H1 (cell line): Measurements from ENCODE around the gene CDCA7. TPM values are rescaled to one million over a fixed set of nuclear protein-coding genes. Genes with fewer than 3 reads are reported as not detected.

Experiments used
- CTCF ChIA-PET: fragments of 300-600 bp; sonication (Branson Sonifier 250); formaldehyde crosslinking; loops from one replicate; lab custom pipeline; 2021; ENCODE audit not compliant: partially characterized antibody; lab: Charles Lee
- POLR2A ChIA-PET: fragments of 300-600 bp; sonication (Branson Sonifier 250); formaldehyde crosslinking; loops from one replicate; lab custom pipeline; 2021; ENCODE audit warnings: inconsistent platforms; ENCODE audit not compliant: partially characterized antibody; lab: Charles Lee
- DNase-seq, 2 experiments: peaks; one replicate each; pipeline versions ENCODE4 v3.0.0 to v3.0.0-alpha.2; 2010 to 2022; ENCODE audit warnings: low spot score in 2 of 2, low read depth in 1 of 2, mixed read lengths in 1 of 2
- FAIRE-seq: peaks from 2 replicates; lab custom pipeline; 2011; peaks lifted over from hg19 to GRCh38; lab: Jason Lieb, UNC
- H2AFZ ChIP-seq: 2 replicates; pipeline ENCODE4 v1.8.1; 2012; ENCODE audit warnings: low read length, inconsistent platforms
- H2AK5ac ChIP-seq: 2 replicates; pipeline ENCODE4 v1.6.1; 2013; ENCODE audit warnings: low read depth, low read length
- H2BK120ac ChIP-seq: replicated peaks from 2 replicates; pipeline ENCODE3; 2013; ENCODE audit warnings: low read depth, low read length, inconsistent platforms
- H2BK12ac ChIP-seq: 2 replicates; pipeline ENCODE4 v1.6.1; 2013; ENCODE audit warnings: low read depth, low read length
- H2BK15ac ChIP-seq: 2 replicates; pipeline ENCODE4 v1.6.1; 2013; ENCODE audit warnings: low read length
- H2BK20ac ChIP-seq: 2 replicates; pipeline ENCODE4 v1.6.1; 2013; ENCODE audit warnings: low read length
- H2BK5ac ChIP-seq: 2 replicates; pipeline ENCODE4 v1.6.1; 2013; ENCODE audit warnings: low read depth, low read length
- H3K14ac ChIP-seq: 2 replicates; pipeline ENCODE4 v1.6.1; 2013; ENCODE audit warnings: inconsistent platforms; ENCODE audit not compliant: insufficient read length
- H3K18ac ChIP-seq: 2 replicates; pipeline ENCODE4 v1.6.1; 2013; ENCODE audit warnings: low read length; ENCODE audit errors: extremely low read depth
- H3K23ac ChIP-seq: 2 replicates; pipeline ENCODE4 v1.6.1; 2013; ENCODE audit warnings: inconsistent platforms; ENCODE audit not compliant: insufficient read length
- H3K23me2 ChIP-seq: 2 replicates; pipeline ENCODE4 v1.6.1; 2013; ENCODE audit warnings: low read depth, low read length
- H3K27ac ChIP-seq: 2 replicates; pipeline ENCODE4 v1.6.1; 2011; ENCODE audit warnings: low read depth, low read length, inconsistent platforms
- H3K27me3 ChIP-seq, 4 experiments: replicated peaks in 1 of 4; 1 replicate in 1 of 4; 2 replicates in 3 of 4; pipeline versions ENCODE4 v1.6.1 to v1.8.1; 2011 to 2013; ENCODE audit warnings: low read length in 3 of 4, mild to moderate bottlenecking in 3 of 4, inconsistent platforms in 2 of 4, mixed read lengths in 2 of 4, moderate library complexity in 1 of 4; ENCODE audit not compliant: control insufficient read depth in 3 of 4, insufficient read depth in 3 of 4; ENCODE audit errors: extremely low read depth in 1 of 4
- H3K36me3 ChIP-seq, 4 experiments: 2 replicates each; pipeline versions ENCODE4 v1.6.1 to v1.8.1; 2011 to 2013; ENCODE audit warnings: mild to moderate bottlenecking in 4 of 4, low read length in 3 of 4, moderate library complexity in 2 of 4, control low read depth in 1 of 4, inconsistent platforms in 1 of 4; ENCODE audit not compliant: insufficient read depth in 4 of 4, control insufficient read depth in 2 of 4
- H3K4ac ChIP-seq: replicated peaks from 2 replicates; pipeline ENCODE3; 2013; ENCODE audit warnings: low read length, low read depth, mixed read lengths, inconsistent platforms; ENCODE audit not compliant: insufficient read length
- H3K4me1 ChIP-seq, 4 experiments: replicated peaks in 1 of 4; 1 replicate in 1 of 4; 2 replicates in 3 of 4; pipeline versions ENCODE4 v1.6.1 to v1.8.1; 2011 to 2013; ENCODE audit warnings: low read length in 3 of 4, inconsistent platforms in 2 of 4, mixed read lengths in 1 of 4; ENCODE audit not compliant: insufficient read depth in 4 of 4, control insufficient read depth in 3 of 4
- H3K4me2 ChIP-seq, 2 experiments: 2 replicates each; pipeline versions ENCODE4 v1.6.1 to v1.8.1; 2011 to 2013; ENCODE audit warnings: low read depth in 2 of 2, low read length in 2 of 2, control low read depth in 1 of 2, inconsistent platforms in 1 of 2, mild to moderate bottlenecking in 1 of 2; ENCODE audit not compliant: insufficient read depth in 1 of 2
- H3K4me3 ChIP-seq, 4 experiments: fragments of 200-600, 300-600 bp in 1 of 4; sonication (generic), shearing (Covaris generic), sonication (Bioruptor Twin) in 1 of 4; 2 replicates each; pipeline versions ENCODE4 v1.5.1 to v1.8.1; 2011 to 2016; ENCODE audit warnings: low read length in 4 of 4, low read depth in 3 of 4, control low read depth in 2 of 4, inconsistent platforms in 2 of 4, mild to moderate bottlenecking in 2 of 4, mixed read lengths in 1 of 4, moderate library complexity in 1 of 4; ENCODE audit not compliant: insufficient read depth in 2 of 4; ENCODE audit errors: extremely low read depth in 1 of 4
- H3K56ac ChIP-seq: replicated peaks from 2 replicates; pipeline ENCODE3; 2013; ENCODE audit warnings: low read depth, mild to moderate bottlenecking, mixed read lengths, low read length, inconsistent platforms; ENCODE audit not compliant: insufficient read length
- H3K79me1 ChIP-seq: 2 replicates; pipeline ENCODE4 v1.6.1; 2013; ENCODE audit warnings: low read depth, low read length, control low read depth
- H3K79me2 ChIP-seq, 2 experiments: 2 replicates each; pipeline versions ENCODE4 v1.6.1 to v1.8.1; 2012 to 2013; ENCODE audit warnings: low read length in 2 of 2, mild to moderate bottlenecking in 2 of 2, inconsistent platforms in 1 of 2; ENCODE audit not compliant: insufficient read depth in 2 of 2, control insufficient read depth in 1 of 2
- H3K9ac ChIP-seq, 4 experiments: replicated peaks in 1 of 4; 1 replicate in 1 of 4; 2 replicates in 3 of 4; pipeline versions ENCODE4 v1.6.1 to v1.8.1; 2011 to 2013; ENCODE audit warnings: low read depth in 3 of 4, low read length in 3 of 4, control low read depth in 2 of 4, mild to moderate bottlenecking in 2 of 4, moderate library complexity in 2 of 4, inconsistent platforms in 1 of 4; ENCODE audit errors: extremely low read depth in 1 of 4
- H3K9me3 ChIP-seq, 2 experiments: 2 replicates each; pipeline versions ENCODE4 v1.6.1 to v1.8.1; 2012 to 2013; ENCODE audit warnings: mild to moderate bottlenecking in 2 of 2, moderate library complexity in 2 of 2, control low read depth in 1 of 2, inconsistent platforms in 1 of 2, low read depth in 1 of 2, low read length in 1 of 2, mixed read lengths in 1 of 2; ENCODE audit not compliant: insufficient read depth in 2 of 2
- H4K20me1 ChIP-seq, 2 experiments: replicated peaks in 1 of 2; 2 replicates each; pipeline versions ENCODE3 to v1.8.1; 2011 to 2013; ENCODE audit warnings: inconsistent platforms in 2 of 2, low read length in 2 of 2, mild to moderate bottlenecking in 1 of 2; ENCODE audit not compliant: insufficient read depth in 2 of 2, control insufficient read depth in 1 of 2
- H4K5ac ChIP-seq: 2 replicates; pipeline ENCODE4 v1.6.1; 2013; ENCODE audit warnings: low read length, low read depth, mixed read lengths, inconsistent platforms; ENCODE audit not compliant: insufficient read length
- H4K8ac ChIP-seq: 2 replicates; pipeline ENCODE4 v1.8.0; 2013; ENCODE audit warnings: mild to moderate bottlenecking, moderate library complexity, low read length, inconsistent platforms; ENCODE audit not compliant: insufficient read depth; ENCODE audit errors: extremely low read depth
- H4K91ac ChIP-seq: replicated peaks from 2 replicates; pipeline ENCODE3; 2013; ENCODE audit warnings: low read length, mixed read lengths, inconsistent platforms; ENCODE audit not compliant: insufficient read length
- ASH2L ChIP-seq: fragments of 200-600, 300-600 bp; sonication (generic); IDR thresholded peaks from one replicate; pipeline ENCODE4 v1.7.1; 2017; ENCODE audit warnings: low read length
- BACH1 ChIP-seq: IDR thresholded peaks from 2 replicates; pipeline ENCODE4 v1.6.1; 2012; ENCODE audit warnings: low read length, improper control_type of control experiment
- EP300 ChIP-seq, 2 experiments: IDR thresholded peaks; 1 replicate in 1 of 2; 2 replicates in 1 of 2; pipeline ENCODE4 v1.6.1; 2011 to 2012; ENCODE audit warnings: low read depth in 2 of 2, low read length in 2 of 2, mild to moderate bottlenecking in 2 of 2, borderline replicate concordance in 1 of 2, inconsistent platforms in 1 of 2, moderate library complexity in 1 of 2
- FOSL1 ChIP-seq: IDR thresholded peaks from 2 replicates; pipeline ENCODE4 v1.6.1; 2011; ENCODE audit warnings: mild to moderate bottlenecking, low read depth, low read length, moderate library complexity; ENCODE audit not compliant: insufficient read depth
- SAP30 ChIP-seq: fragments of 300-600 bp; sonication (generic); IDR thresholded peaks from 2 replicates; pipeline ENCODE4 v1.7.1; 2012; ENCODE audit warnings: low read length, moderate library complexity, mild to moderate bottlenecking, inconsistent platforms; ENCODE audit not compliant: insufficient read depth, insufficient replicate concordance
- SP1 ChIP-seq: IDR thresholded peaks from 2 replicates; pipeline ENCODE4 v1.6.1; 2011; ENCODE audit warnings: low read depth, low read length
- SP4 ChIP-seq: IDR thresholded peaks from 2 replicates; pipeline ENCODE4 v1.6.1; 2012; ENCODE audit warnings: low read length, inconsistent platforms
- WGBS, 2 experiments: shearing (Covaris generic) in 1 of 2; methylation state at CpG; one replicate each; pipeline versions ENCODE4 v1.1.6 to v1.1.7; 2013 to 2015; ENCODE audit warnings: low lambda C conversion rate in 2 of 2, mixed read lengths in 2 of 2, inconsistent platforms in 1 of 2, low coverage in 1 of 2, missing lambda C conversion rate in 1 of 2; ENCODE audit not compliant: insufficient replicate concordance in 2 of 2, insufficient coverage in 1 of 2, insufficient read length in 1 of 2; ENCODE audit errors: extremely low coverage in 1 of 2, missing lambda C conversion rate in 1 of 2; 5-methylcytosine and 5-hydroxymethylcytosine counted together
- polyA plus RNA-seq, 7 experiments: library from polyadenylated mRNA; depleted of rRNA in 3 of 7; stranded (reverse) in 5 of 7; unstranded in 2 of 7; fragments of >200 nt in 5 of 7; fragments of 200-250 nt in 2 of 7; gene quantifications; 1 replicate in 5 of 7; 2 replicates in 1 of 7; 4 replicates in 1 of 7; pipeline versions ENCODE4 v1.2.1 to v1.2.3, GENCODE V29; 2011 to 2013; ENCODE audit warnings: missing spikeins in 2 of 7, mixed read lengths in 2 of 7
- total RNA-seq: library from RNA; stranded (reverse); fragmentation: NEBNext Ultra II Directional; extraction: Animal tissue kit (Norgen Biotek cat#: 25700); gene quantifications from 2 replicates; pipeline ENCODE4 v1.2.1, GENCODE V29; 2021
- TF ChIP-seq, protein P1 (sequence below), 3 experiments: IDR thresholded peaks; 1 replicate in 2 of 3; 2 replicates in 1 of 3; pipeline versions ENCODE4 v1.5.1 to v1.6.1; 2011; ENCODE audit warnings: low read length in 3 of 3, mild to moderate bottlenecking in 3 of 3, inconsistent platforms in 2 of 3, low read depth in 1 of 3, moderate library complexity in 1 of 3; ENCODE audit not compliant: insufficient read depth in 1 of 3; ENCODE audit errors: control extremely low read depth in 1 of 3
- TF ChIP-seq, protein P2 (sequence below): IDR thresholded peaks from 2 replicates; pipeline ENCODE4 v1.6.1; 2012; ENCODE audit warnings: low read length, inconsistent platforms

Gene CDCA7
- total and polyA plus RNA-seq, 2 of the 8 experiments (the other 6 are each of a cell fraction or from before 2014, with no cell fraction given): 64.4 to 80.4 TPM

GRCh38 chr2:173388795-173389194 lies 34.1 kb downstream of the CDCA7 start:
- no peak overlapping the region for H2AFZ ChIP-seq
- peaks cover 0 to 3% (median 1%) of the 10 kb centered on the region in 4 experiments; a peak in 2 of 7 replicates for H3K4me1 ChIP-seq
- no peak overlapping the region for H3K4ac ChIP-seq
- H3K4me3 ChIP-seq: no peak overlapping the region
- WGBS, 2 experiments: 97% methylated on average over 2 of the region's 2 CpGs; no CpG with 5 or more reads in 1 of the 2 experiments
- H3K56ac ChIP-seq: no peak overlapping the region
- no peaks in the 10 kb centered on the region for H3K9me3 ChIP-seq
- CTCF ChIA-PET: interaction anchor here (0.6 to 1.8 kb wide), 3 partner anchors 9 to 162 kb away, joined by 3 to 11 read pairs (median 4); no protein-coding TSS in a partner anchor
- H4K8ac ChIP-seq: no peak overlapping the region
- H3K79me2 ChIP-seq: no peaks in the 10 kb centered on the region
- H4K91ac ChIP-seq: no peak overlapping the region
- H2BK120ac ChIP-seq: no peak overlapping the region
- no peaks in the 10 kb centered on the region for H3K23me2 ChIP-seq
- no peak overlapping the region for H3K27ac ChIP-seq
- H2BK15ac ChIP-seq: no peak overlapping the region
- DNase-seq (no peak), FAIRE-seq (no peak)
- H3K79me1 ChIP-seq: no peaks in the 10 kb centered on the region
- POLR2A ChIA-PET: interaction anchor here (1.4 kb wide), 1 partner anchor 31 kb away, joined by 3 read pairs; no protein-coding TSS in a partner anchor
- H3K18ac ChIP-seq: no peak overlapping the region
- no peaks in the 10 kb centered on the region for H3K27me3 ChIP-seq
- no peaks in the 10 kb centered on the region for H4K20me1 ChIP-seq
- H3K4me2 ChIP-seq: no peak overlapping the region
- no peak overlapping the region for H3K9ac ChIP-seq
- H3K14ac ChIP-seq: no peak overlapping the region
- no peak overlapping the region for H2BK5ac ChIP-seq
- no peak overlapping the region; the same call in 1 of the 2 replicates for H2BK12ac ChIP-seq
- H2AK5ac ChIP-seq: no peak overlapping the region
- no peak overlapping the region for H4K5ac ChIP-seq
- no peaks in the 10 kb centered on the region for H3K36me3 ChIP-seq
- H2BK20ac ChIP-seq: no peak overlapping the region; the same call in 1 of the 2 replicates
- no peak overlapping the region for H3K23ac ChIP-seq
- TF ChIP-seq BACH1 (no peak), EP300 (IDR thresholded peaks at IDR 0.05; ENCODE audit: borderline replicate concordance in 1 of 2, low read depth in 2 of 2, low read length in 2 of 2) (no peak), SP4 (no peak), SAP30 (no peak), ASH2L (no peak), FOSL1 (no peak), SP1 (no peak)
- TF ChIP-seq, protein P1, sequence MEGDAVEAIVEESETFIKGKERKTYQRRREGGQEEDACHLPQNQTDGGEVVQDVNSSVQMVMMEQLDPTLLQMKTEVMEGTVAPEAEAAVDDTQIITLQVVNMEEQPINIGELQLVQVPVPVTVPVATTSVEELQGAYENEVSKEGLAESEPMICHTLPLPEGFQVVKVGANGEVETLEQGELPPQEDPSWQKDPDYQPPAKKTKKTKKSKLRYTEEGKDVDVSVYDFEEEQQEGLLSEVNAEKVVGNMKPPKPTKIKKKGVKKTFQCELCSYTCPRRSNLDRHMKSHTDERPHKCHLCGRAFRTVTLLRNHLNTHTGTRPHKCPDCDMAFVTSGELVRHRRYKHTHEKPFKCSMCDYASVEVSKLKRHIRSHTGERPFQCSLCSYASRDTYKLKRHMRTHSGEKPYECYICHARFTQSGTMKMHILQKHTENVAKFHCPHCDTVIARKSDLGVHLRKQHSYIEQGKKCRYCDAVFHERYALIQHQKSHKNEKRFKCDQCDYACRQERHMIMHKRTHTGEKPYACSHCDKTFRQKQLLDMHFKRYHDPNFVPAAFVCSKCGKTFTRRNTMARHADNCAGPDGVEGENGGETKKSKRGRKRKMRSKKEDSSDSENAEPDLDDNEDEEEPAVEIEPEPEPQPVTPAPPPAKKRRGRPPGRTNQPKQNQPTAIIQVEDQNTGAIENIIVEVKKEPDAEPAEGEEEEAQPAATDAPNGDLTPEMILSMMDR (IDR thresholded peaks at IDR 0.05; ENCODE audit: control extremely low read depth in 1 of 3, insufficient read depth in 1 of 3, low read depth in 1 of 3, low read length in 3 of 3): no peak
- TF ChIP-seq, protein P2, sequence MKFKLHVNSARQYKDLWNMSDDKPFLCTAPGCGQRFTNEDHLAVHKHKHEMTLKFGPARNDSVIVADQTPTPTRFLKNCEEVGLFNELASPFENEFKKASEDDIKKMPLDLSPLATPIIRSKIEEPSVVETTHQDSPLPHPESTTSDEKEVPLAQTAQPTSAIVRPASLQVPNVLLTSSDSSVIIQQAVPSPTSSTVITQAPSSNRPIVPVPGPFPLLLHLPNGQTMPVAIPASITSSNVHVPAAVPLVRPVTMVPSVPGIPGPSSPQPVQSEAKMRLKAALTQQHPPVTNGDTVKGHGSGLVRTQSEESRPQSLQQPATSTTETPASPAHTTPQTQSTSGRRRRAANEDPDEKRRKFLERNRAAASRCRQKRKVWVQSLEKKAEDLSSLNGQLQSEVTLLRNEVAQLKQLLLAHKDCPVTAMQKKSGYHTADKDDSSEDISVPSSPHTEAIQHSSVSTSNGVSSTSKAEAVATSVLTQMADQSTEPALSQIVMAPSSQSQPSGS: no peak
